HG02884 (cell line): ENCODE measurements around the gene DDX6.

Experiments
- ATAC-seq: cut with Tn5 transposase; IDR thresholded peaks from one replicate; pipeline ENCODE4 v1.9.1; 2021; ENCODE audit warnings: mild to moderate bottlenecking, moderate library complexity; ENCODE audit not compliant: unreplicated experiment

DDX6 gene

DNA sequence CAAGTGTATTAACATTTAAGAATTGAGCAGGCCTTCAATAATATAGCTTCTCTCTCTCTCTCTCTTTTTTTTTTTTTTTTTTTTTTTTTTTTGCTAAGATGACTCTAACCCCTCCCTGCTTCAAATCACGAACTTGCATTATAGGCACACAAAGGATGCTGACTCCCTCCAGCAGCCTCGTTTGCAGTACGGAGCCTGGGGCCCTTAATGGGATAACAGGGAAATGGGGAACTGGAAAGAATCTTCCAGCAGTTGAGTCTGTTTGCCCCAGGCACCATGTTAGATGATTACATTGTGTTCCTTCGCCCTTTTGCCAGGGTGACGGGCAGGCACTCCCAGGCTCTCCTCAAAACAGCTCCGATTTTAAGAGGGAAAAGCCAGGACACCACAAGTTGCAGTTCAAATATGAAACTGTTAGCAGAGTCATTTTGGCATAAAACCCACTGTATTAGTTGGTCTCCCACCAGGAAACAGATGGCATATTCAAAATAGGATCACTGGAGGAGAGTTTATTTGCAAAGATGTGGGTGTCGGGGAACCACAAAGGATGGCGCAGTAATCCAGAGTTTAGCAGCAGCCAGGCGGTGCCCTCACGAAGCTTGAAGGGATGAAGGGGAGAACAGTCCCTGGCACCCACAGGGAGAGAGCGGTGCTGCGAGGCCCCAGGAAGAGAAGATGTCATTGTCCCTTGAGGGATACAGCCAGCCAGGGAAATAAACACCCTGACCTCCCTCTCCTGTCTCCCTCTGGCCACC is 85.0 kb downstream of the DDX6 start:
- ATAC-seq = no peak

DNA sequence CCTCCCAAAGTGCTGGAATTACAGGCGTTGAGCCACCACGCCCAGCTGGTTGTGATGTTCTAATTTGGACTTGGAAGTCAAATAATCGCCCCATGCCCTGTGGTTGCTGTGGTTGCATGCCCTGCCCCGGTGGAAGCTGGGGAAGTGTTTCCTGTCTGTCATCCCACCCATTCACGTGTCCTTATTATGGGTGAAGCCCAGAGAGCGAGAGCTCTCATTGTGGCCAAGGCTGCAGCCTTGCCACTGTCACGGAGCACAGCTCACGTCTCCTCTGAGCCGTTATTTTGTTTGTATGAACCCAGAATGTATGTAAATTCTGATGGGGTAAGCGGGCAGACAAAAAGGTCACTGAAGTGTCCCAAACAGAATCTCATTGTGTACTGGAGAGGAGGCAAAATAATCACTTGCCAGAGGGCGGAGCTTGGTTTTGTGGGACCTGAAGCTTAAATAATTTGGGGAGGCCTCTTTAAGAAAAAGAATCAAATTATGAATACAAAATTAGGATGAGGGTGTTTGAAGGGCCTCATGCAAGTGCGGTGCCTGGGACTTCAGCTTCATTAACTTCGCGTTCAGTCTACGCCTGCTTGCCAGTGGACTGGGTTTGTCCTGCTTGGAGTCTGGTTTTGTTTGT is 85.7 kb downstream of the DDX6 start:
- ATAC-seq = no peak

DNA sequence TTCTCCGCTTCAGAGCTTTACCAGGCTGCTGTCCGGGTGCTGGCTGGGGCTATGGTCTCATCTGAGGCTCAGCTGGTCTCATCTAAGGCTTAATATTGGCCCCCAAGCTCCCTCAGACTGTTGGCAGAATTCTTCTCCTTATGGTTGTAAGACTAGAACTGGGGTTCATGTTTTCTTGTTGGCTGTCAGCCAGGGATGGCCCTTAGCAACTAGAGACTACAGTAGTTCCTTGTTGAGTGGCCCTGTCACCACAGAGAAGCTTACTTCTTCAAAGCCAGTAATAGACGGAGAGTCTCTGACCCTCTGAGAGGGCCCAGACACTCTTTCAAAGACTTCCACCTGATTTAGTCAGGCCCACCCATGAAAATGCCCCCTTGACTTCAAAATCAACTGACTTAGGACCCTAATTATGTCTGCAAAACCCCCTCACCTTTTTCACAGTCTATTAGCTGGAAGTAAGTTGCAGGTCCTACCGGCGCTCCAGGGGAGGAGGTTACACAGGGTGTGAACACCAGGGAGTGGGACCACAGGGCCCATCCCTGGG is 87.3 kb downstream of the DDX6 start:
- no peak for ATAC-seq

DNA sequence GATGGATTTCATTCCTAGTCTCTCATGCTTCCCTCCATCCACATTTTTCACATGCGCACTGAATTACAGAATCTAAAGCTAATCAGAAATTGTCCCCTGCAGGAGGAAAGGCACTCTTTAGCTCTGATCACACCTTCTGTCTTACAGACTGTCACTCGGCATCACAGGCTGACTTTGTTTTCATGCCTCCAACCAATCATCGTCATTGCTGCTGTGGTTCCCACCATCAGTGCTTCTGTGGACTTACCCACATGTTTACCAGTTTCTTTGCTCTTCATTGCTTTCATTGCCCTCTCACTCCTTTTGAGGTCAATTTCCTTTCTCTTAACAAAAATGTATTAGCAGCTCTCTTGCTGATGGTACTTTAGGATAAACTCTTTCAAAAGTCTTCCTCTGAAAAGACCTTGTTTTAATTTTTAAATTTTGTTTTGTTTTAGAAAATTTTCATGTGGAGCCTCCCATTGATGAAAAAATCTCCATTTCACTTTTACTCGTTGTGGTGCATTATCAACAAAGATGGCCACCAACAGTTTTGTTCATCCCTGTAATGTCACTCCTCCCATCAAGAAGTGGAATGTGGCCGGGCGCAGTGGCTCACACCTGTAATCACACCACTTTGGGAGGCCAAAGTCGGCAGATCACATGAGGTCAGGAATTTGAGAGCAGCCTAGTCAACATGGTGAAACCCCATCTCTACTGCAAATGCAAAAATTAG is 91.3 kb downstream of the DDX6 start:
- ATAC-seq = no peak
